Ishikawa (cell line): ENCODE data around the gene PRRX2.

Source experiments
- CEBPB ChIP-seq: IDR thresholded peaks from 2 replicates; pipeline ENCODE4 v1.6.1; 2012
- EP300 ChIP-seq: IDR thresholded peaks from 2 replicates; pipeline ENCODE4 v1.6.1; 2012; ENCODE audit warnings: borderline replicate concordance
- FOXM1 ChIP-seq: IDR thresholded peaks from 2 replicates; pipeline ENCODE4 v1.6.1; 2012; ENCODE audit warnings: low read depth, borderline replicate concordance
- MAX ChIP-seq: IDR thresholded peaks from 2 replicates; pipeline ENCODE4 v1.6.1; 2012
- RAD21 ChIP-seq: IDR thresholded peaks from 2 replicates; pipeline ENCODE4 v1.6.1; 2012; ENCODE audit warnings: low read depth
- REST ChIP-seq: IDR thresholded peaks from 2 replicates; pipeline ENCODE4 v1.6.1; 2012; ENCODE audit warnings: low read depth, mild to moderate bottlenecking

GRCh38 chr9:129686736-129687135 lies 21.3 kb downstream of the PRRX2 start:
- TF ChIP-seq MAX (no peak), EP300 (no peak), CEBPB (no peak), REST (no peak), FOXM1 (no peak), RAD21 (no peak)
